Caco-2 (cell line): Measurements from ENCODE around the gene DCXR. TPM values are rescaled to one million over a fixed set of nuclear protein-coding genes. Genes with fewer than 3 reads are reported as not detected.

ENCODE experiments used
- BruUV-seq: library from RNA; stranded (reverse); fragments of 400-500 nt; replicated peaks from 2 replicates; lab custom pipeline; 2021; lab: Mats Ljungman, UMichigan
- CTCF ChIA-PET: fragments of 300-600 bp; sonication (Branson Sonifier 250); formaldehyde crosslinking; loops from one replicate; lab custom pipeline; 2022; ENCODE audit warnings: antibody characterized with exemption; lab: Charles Lee
- POLR2A ChIA-PET: fragments of 300-600 bp; sonication (Branson Sonifier 250); formaldehyde crosslinking; loops from one replicate; lab custom pipeline; 2022; ENCODE audit warnings: antibody characterized with exemption; lab: Charles Lee
- DNase-seq, 2 experiments: peaks; one replicate each; pipeline versions ENCODE4 v3.0.0 to v3.0.0-alpha.2; 2020 to 2022
- H3K27me3 ChIP-seq: replicated peaks from 2 replicates; pipeline ENCODE4 v1.6.0; 2011; ENCODE audit warnings: low read length; ENCODE audit not compliant: control insufficient read depth, insufficient read depth
- H3K36me3 ChIP-seq: 2 replicates; pipeline ENCODE4 v1.5.1; 2011; ENCODE audit warnings: low read length; ENCODE audit not compliant: control insufficient read depth, insufficient read depth
- H3K4me1 ChIP-seq: fragments of 250-450 bp; sonication (Bioruptor Pico); 2 replicates; pipeline ENCODE4 v1.5.1; 2020; ENCODE audit warnings: mild to moderate bottlenecking
- H3K4me3 ChIP-seq: 2 replicates; pipeline ENCODE4 v1.5.1; 2011; ENCODE audit warnings: low read depth, mild to moderate bottlenecking, control low read depth, low read length
- H3K9me3 ChIP-seq: fragments of 250-450 bp; sonication (Bioruptor Pico); 2 replicates; pipeline ENCODE4 v1.5.1; 2020; ENCODE audit warnings: mild to moderate bottlenecking, moderate library complexity
- H3K27ac Mint-ChIP-seq: one replicate; pipeline ENCODE4 v1.8.0; 2022; ENCODE audit warnings: mixed read lengths; ENCODE audit not compliant: unreplicated experiment
- H3K27me3 Mint-ChIP-seq: one replicate; pipeline ENCODE4 v1.8.0; 2022; ENCODE audit warnings: mixed read lengths; ENCODE audit not compliant: insufficient read depth, unreplicated experiment
- H3K36me3 Mint-ChIP-seq: one replicate; pipeline ENCODE4 v1.8.0; 2022; ENCODE audit warnings: mild to moderate bottlenecking, mixed read lengths; ENCODE audit not compliant: insufficient read depth, unreplicated experiment
- H3K4me1 Mint-ChIP-seq: one replicate; pipeline ENCODE4 v1.8.0; 2022; ENCODE audit warnings: low read depth, mixed read lengths; ENCODE audit not compliant: unreplicated experiment
- H3K4me3 Mint-ChIP-seq: one replicate; pipeline ENCODE4 v1.8.0; 2022; ENCODE audit warnings: mild to moderate bottlenecking, moderate library complexity, mixed read lengths; ENCODE audit not compliant: unreplicated experiment
- H3K9me3 Mint-ChIP-seq: one replicate; pipeline ENCODE4 v1.8.0; 2022; ENCODE audit warnings: mixed read lengths; ENCODE audit not compliant: unreplicated experiment
- CTCF ChIP-seq, 2 experiments: fragments of 200-600 bp in 1 of 2; IDR thresholded peaks; 1 replicate in 1 of 2; 2 replicates in 1 of 2; pipeline versions ENCODE4 v1.5.1 to v1.8.0; 2011 to 2022; ENCODE audit warnings: antibody characterized with exemption in 1 of 2, control low read depth in 1 of 2, inconsistent platforms in 1 of 2, low read depth in 1 of 2, low read length in 1 of 2, mild to moderate bottlenecking in 1 of 2, moderate library complexity in 1 of 2; ENCODE audit not compliant: insufficient read depth in 1 of 2, severe bottlenecking in 1 of 2, unreplicated experiment in 1 of 2
- intact Hi-C: fragments of 100-400 bp; cut with micrococcal nuclease; formaldehyde crosslinking; loops from one replicate; pipeline ENCODE4 v1.10.0; 2022; ENCODE audit not compliant: unreplicated experiment
- total RNA-seq: library from RNA; stranded (reverse); gene quantifications from 2 replicates; pipeline ENCODE4 v1.2.3, GENCODE V29; 2022

DCXR gene
- total RNA-seq, 1 experiment from 2014 or later = 197 TPM

GRCh38 chr17:82085031-82085861 lies 47.7 kb upstream of the DCXR start:
- no peak for TF ChIP-seq CTCF (IDR thresholded peaks at IDR 0.05; ENCODE audit: insufficient read depth in 1 of 2, low read depth in 1 of 2, low read length in 1 of 2, severe bottlenecking in 1 of 2, unreplicated experiment in 1 of 2)
- H3K27me3 ChIP-seq = no peaks in the 10 kb centered on the region
- Mint-ChIP-seq H3K4me1 (no peaks in the 10 kb centered on the region), H3K9me3 (no peaks in the 10 kb centered on the region), H3K27ac (no peak overlapping the region), H3K27me3 (no peaks in the 10 kb centered on the region), H3K4me3 (no peak overlapping the region), H3K36me3 (peaks cover 74% of the 10 kb centered on the region)
- H3K4me1 ChIP-seq = no peaks in the 10 kb centered on the region
- intact Hi-C loops = no loop called here
- no peak for DNase-seq
- peaks cover 7% of the 10 kb centered on the region for H3K36me3 ChIP-seq
- BruUV-seq = no TSS peak
- H3K4me3 ChIP-seq = no peak overlapping the region
- ChIA-PET CTCF (no interaction called here), POLR2A (no interaction called here)
- no peaks in the 10 kb centered on the region for H3K9me3 ChIP-seq

GRCh38 chr17:82084373-82085030 lies 47.0 kb upstream of the DCXR start:
- TF ChIP-seq CTCF (IDR thresholded peaks at IDR 0.05; ENCODE audit: insufficient read depth in 1 of 2, low read depth in 1 of 2, low read length in 1 of 2, severe bottlenecking in 1 of 2, unreplicated experiment in 1 of 2) = no peak
- Histone ChIP-seq H3K9me3 (no peaks in the 10 kb centered on the region), H3K36me3 (peaks cover 6% of the 10 kb centered on the region), H3K27me3 (no peaks in the 10 kb centered on the region), H3K4me3 (no peak overlapping the region), H3K4me1 (no peaks in the 10 kb centered on the region)
- no peaks in the 10 kb centered on the region for H3K4me1 Mint-ChIP-seq
- POLR2A ChIA-PET = no interaction called here
- CTCF ChIA-PET = no interaction called here
- H3K9me3 Mint-ChIP-seq = no peaks in the 10 kb centered on the region
- no peaks in the 10 kb centered on the region for H3K27me3 Mint-ChIP-seq
- H3K4me3 Mint-ChIP-seq = no peak overlapping the region
- intact Hi-C loops = no loop called here
- H3K27ac Mint-ChIP-seq = no peak overlapping the region
- no TSS peak for BruUV-seq
- DNase-seq = no peak
- peaks cover 74% of the 10 kb centered on the region for H3K36me3 Mint-ChIP-seq

- H3K4me1 Mint-ChIP-seq = no peaks in the 10 kb centered on the region
- H3K36me3 Mint-ChIP-seq = peaks cover 78% of the 10 kb centered on the region
- H3K9me3 ChIP-seq = no peaks in the 10 kb centered on the region
- intact Hi-C loops = no loop called here
- H3K9me3 Mint-ChIP-seq = no peaks in the 10 kb centered on the region
- H3K4me3 Mint-ChIP-seq = no peak overlapping the region
- no TSS peak for BruUV-seq
- H3K4me3 ChIP-seq = no peak overlapping the region
- no peaks in the 10 kb centered on the region for H3K27me3 ChIP-seq
- no peaks in the 10 kb centered on the region for H3K4me1 ChIP-seq
- TF ChIP-seq CTCF (IDR thresholded peaks at IDR 0.05; ENCODE audit: insufficient read depth in 1 of 2, low read depth in 1 of 2, low read length in 1 of 2, severe bottlenecking in 1 of 2, unreplicated experiment in 1 of 2) = no peak
- no peak for DNase-seq
- H3K27ac Mint-ChIP-seq = no peak overlapping the region
- CTCF ChIA-PET = no interaction called here
- H3K36me3 ChIP-seq = peaks cover 6% of the 10 kb centered on the region
- no peaks in the 10 kb centered on the region for H3K27me3 Mint-ChIP-seq
- POLR2A ChIA-PET = interaction anchor here (0.7 kb wide), 1 partner anchor 15 kb away, joined by 3 read pairs; no protein-coding TSS in a partner anchor
Observed at GRCh38 chr17:82083533-82084359, 46.2 kb upstream of the DCXR start.
